ENCODE results near the gene SMG9.
"Not testable (repeated sequence)": the region's sequence is repeated elsewhere in the genome, so short reads cannot be mapped to it uniquely, and the experiment has no call there.

The SMG9 gene

DNA sequence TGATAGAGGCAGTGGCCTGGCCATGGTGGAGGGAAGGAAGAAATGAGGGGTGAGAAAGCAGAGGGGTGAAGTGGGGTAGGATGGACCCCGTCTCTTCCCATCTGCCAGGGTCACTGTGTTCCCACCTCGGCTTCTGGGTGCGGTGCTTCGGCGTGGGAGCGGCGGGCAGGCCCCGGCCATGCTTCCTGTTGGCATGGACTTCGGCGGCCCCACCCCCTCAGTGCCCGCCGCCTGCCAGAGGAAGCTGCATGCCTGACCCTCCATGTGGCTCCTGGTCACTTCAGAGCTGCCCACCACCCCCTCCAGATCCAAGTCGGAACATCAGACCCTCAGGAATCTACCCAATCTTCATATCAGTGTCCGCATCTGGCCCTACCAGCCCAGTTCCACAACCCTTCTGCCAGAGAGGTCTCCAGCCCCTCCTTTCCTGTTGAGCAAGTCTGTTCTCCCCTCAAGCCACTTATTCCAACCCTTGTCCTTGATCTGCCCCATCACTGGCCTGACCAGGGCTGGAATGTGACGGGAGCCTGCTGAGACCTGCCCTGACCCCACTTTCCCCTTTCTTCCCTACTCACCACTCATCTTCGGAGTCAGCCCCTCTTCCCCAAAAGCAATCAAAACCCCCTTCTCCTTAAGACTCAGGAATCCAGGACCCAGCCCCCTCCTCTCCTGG, 24.5 kb upstream of the SMG9 start:
- DNase-seq: no peak

DNA sequence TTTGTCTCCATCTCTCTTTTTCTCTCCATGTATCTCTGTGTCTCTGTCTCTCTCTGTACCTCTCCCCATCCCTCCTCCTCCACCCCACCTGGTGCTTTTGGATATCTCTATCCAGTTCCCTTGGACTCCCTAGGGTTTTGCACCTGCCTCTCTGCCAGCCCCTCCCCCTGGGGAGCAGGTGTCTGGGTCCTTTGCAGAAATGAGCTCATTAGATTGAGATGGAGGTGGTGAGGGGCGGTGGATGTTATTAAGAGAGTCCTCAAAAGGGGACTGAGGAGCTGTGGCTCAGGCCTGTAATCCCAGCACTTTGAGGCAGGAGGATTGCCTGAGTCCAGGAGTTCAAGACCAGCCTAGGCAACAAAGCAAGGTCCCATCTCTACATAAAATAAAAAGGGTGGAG, 23.9 kb upstream of the SMG9 start:
- DNase-seq: no peak

DNA sequence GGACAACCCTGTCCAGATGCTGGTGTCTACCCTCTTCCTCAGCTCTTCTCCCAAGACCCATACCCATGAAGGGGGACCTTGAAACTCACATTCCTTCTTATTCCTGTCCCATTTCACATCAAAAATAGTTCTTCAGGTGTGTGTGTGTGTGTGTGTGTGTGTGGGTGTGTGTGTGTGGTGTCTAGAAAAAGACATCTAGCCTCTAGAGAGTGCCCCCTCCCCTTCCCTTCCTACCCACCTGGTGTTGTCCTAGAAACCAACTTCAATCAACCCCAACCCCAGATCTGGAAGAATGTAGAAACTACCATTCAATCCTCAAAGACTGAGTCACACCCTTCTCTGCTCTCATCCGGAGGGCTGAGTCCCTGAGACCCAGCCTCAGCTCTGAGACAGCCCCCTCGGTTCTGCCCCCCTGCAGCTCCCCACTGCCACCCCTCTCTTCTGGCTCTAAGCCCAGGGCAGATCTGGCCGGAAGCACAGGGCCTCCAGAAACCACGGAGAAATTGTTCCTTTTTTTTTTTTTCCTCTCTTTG, 22.5 kb upstream of the SMG9 start:
- DNase-seq: no peak

DNA sequence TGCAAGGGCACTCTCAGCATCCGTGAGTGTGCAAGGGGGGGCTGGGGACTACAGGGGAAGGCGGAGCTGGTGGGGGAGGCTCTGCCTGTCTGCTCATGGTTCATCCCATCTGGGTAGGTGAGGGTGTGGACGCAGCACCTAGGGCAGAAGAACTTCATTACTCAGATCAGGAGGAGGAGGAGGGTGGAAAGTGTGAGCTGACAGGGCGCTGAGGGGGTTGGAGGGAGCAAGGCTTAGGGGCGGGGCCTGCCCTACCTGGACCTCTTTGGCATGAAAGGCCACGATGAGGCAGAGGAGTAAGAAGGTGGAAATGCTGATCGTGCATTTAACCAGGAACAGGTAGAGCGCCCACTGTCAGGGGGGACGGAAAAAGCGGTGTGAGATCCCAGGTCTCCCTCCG, 21.5 kb upstream of the SMG9 start:
- DNase-seq: no peak

DNA sequence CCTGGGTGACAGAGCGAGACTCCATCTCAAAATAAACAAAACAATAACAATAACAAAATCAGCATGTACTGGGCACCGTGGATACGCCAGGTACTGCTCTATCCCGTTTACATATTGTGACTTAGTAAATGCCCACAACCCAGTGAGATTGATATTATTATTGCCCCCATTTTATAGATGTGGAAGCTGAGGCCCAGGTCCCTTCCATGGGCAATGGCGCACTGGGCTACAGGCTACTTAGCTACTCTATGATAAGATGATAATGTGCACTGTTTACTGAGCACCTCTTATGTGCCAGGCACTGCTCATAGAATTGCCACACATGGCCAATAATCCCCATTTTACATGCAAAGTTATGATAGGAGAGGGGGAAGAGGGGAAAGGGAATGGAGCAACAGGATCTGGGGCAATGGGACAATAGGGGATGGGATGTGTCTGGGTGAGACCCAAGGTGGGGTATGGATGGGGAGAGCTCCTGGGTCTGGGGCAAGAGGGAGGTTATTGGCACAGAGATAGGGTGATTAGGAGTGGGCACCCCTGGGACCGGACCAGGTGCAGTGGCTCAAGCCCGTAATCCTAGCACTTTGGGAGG, 20.6 kb upstream of the SMG9 start:
- DNase-seq: no peak

DNA sequence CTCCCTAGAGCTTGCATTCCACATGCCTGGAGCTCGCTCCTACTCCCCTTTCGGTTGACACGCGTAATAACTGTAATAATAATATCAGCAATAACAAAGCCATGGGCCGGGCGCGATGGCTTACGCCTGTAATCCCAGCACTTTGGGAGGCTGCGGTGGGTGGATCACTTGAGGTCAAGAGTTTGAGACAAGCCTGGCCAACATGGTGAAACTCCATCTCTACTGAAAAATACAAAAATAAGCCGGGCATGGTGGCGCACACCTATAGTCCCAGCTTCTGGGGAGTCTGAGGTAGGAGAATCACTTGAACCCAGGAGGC, 20.1 kb upstream of the SMG9 start:
- not testable (repeated sequence) for DNase-seq

DNA sequence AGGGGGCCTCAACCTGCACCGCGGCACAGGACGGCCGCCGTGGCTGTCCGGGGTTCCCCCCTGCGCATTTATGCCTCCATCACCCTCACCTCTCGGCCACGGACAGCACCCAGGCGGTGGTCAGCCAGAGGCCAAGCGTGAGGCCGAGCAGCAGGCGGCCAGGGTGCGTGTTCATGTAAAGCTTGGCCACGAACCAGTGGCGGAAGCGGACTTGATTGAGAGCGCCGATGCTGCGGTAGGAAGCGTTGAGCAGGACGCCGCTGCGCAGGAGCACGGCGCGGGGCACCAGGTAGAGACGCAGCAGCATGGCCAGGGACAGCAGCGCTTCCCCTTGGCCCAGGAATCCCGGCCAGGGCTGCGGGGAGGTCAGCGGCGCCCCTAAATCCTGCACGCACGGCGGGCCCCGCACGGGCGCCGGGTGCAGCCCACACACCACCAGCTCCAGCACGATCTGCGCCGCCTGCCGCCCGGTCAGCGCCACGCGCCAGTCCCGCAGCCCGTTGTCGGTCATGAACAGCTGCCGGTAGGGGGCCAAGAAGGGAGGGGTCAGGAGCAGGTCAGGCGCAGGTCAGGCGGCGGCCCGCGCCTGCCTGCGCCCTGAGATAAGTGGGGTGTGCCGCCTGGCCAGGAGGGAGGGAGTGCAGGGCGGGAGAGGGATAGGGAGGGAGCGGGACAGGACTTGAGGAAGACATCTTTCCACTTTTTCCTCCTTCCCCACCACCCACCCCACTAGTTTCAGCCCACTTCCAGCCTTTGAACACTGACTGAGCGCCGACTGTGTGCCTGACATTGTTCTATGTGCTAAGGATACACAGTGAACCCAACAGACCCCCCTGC, 19.6 kb upstream of the SMG9 start:
- DNase-seq: no peak

DNA sequence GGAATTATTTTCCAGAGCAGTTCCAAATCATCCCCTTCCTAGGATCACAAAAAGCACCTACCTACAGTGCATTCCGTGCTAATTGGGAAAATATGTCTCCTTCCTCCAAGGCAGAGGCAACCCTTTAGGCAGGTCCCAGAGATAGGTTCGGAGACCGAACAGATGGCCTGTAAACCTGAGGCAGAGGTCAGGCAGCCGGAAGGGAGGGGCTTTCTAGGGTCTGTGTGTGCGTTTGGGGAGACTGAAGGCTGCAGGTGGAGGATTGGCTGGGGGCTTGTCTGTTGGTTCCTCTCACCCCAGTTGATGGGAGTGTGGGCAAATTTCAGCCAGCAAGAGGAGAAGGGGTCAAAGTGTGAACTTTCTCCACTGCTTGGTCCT, 19.0 kb upstream of the SMG9 start:
- DNase-seq: no peak

DNA sequence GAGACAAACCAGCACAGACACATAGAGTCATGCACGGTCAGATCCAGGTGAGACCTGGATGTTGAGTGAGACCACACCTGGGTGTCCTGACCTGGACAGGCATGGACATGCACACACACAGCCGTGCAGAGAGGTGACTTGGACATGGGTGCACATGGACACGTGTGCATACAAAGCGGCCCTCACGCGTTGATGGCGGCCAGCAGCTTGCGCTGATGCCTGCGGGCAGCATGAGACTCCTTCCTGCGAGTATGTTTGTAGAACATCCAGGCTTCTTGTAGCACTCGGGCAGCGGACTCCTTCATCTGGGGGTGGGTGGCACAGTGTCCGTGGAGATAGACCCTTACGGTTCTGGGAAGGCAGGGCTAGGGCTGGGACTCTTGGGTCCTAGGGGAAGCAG, 14.5 kb upstream of the SMG9 start:
- DNase-seq: no peak

DNA sequence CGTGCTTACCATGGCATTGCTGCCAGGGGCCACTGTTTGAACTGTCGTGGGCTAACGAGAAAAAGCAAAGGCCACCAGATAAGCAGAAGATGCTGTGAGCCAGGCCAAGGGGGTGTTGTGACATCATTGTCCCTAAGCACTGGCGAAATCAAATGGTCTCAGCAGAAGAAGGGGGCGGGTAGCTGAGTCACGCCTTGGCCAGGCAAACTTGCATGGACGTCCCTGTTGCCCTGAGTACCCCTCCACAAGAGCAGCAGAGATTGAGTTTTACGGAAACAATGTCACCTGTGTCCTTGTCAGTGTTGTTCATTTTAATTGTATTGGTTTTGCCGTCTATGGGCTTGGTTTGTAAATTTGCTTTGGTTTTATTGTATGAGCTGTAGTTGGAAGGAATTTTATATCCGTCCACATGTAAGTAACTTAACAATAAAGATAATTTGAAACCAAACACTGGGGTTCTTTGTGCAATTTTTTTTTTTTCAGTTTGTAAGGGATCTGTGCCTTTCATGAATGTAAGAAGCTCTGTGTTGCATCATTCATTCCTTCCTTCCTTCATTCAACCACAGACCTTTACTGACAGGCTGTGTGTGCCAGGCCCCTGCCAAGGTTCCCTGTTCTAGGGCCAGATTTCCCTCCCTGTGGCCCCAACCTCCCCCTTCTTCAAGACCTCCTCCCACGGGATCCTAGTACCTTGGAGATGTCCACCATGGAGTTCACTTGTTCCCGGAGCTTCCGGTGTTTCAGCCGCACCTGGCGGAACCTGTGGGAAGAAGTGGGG, 13.7 kb upstream of the SMG9 start:
- no peak for DNase-seq

DNA sequence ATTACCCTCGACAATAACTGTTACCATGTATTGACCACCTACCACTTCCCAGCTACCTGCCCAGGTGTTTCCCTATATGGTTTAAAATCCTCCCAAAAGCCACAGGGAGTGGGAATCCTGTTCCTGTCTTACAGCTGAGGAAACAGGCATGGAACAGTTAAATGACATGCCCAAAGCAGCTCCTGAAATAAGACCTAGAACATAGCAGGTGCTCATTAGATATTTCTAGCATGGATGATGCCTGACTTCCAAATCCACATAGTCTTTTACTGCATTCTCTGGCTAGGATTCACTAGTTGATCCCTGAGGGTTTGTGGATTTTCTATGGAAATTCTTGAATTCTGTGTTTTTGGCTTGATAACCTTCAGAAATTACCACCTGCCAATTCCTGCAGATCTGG, 13.1 kb upstream of the SMG9 start:
- no peak for DNase-seq

DNA sequence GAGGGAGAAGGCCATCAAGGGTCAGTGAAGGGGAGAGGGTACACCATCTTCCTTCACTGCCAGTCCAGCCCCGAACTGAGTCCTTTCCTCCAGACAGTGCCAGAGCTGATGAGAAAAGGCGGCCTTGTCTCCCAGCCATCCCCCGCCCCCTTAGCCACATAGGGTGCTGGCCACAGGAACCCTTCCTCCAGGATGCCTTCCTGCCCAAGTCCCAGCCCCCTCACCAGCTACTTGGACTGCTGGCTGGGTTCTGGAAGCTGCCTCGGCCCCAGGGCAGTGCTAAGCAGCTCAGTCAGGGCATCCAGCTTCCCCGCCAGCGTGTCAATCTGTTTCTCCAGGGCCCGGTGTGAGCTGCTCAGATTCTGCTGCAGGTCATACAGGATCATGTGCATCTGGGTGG, 12.6 kb upstream of the SMG9 start:
- no peak for DNase-seq

DNA sequence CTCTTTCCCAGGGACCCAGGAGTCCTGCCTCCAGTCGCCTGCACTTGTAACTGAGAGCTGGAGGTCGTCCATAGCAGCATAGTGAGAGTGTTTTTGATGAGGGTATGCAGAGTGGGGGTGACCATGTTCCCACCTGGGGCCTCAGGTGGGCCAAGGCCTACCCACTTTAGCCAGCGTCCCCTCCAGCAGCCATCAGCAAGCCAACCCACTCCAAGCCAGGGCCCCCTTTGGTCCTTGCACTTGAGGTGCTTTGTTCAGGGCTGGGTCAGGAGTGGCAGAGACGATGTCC, 11.9 kb upstream of the SMG9 start:
- no peak for DNase-seq

DNA sequence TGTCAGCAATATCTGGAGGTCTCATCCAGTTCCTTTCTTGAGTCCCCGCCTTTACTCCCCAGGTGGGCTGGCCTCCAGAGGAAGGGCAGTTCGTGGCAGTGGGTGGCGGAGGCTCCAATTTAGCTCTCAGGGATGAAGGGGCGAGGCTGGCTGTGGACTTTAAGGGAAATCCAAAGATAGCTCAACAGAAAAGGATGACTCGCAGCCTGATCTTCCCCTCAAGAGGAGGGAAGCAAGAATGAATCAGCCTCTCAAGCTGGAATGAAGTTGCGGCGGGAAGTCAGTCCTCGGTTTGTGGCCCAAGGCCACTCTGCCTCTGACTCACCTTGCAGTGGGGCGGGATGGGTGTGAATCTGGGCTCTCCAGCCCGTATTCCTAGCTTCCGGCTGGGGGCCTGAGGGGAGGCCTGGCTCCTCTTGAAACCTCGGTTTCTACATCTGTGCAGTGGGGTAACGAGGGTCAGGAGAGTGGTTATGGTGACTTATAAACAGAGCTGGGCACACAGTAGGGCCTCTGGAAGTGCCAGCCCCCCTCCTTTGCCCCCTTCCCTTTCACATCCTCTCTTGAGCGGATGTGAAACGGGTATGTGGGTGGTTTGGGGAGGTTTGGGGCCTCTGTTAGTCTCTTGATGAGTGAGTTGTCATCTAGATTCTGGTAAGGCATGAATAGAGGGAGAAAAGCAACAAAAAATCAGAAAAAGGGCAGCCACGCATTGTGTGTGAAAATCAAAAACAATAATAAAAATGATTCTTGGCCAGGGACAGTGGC, 10.5 kb upstream of the SMG9 start:
- DNase-seq: no peak

DNA sequence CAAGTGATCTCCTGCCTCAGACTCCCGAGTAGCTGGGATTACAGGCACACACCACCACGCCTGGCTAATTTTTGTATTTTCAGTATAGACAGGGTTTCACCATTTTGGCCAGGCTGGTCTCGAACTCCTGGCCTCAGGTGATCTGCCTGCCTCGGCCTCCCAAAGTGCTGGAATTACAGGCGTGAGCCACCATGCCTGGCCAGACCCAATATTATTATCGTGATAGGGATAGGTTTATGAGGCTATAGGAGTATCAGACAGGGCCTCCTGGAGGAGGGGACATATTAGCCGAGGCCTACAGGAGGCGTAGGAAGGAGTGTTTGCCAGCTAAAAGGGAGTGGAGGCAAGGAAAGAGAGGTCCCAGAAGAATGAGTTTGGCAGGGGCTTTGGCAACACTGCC, 9.9 kb upstream of the SMG9 start:
- DNase-seq: not testable (repeated sequence)

DNA sequence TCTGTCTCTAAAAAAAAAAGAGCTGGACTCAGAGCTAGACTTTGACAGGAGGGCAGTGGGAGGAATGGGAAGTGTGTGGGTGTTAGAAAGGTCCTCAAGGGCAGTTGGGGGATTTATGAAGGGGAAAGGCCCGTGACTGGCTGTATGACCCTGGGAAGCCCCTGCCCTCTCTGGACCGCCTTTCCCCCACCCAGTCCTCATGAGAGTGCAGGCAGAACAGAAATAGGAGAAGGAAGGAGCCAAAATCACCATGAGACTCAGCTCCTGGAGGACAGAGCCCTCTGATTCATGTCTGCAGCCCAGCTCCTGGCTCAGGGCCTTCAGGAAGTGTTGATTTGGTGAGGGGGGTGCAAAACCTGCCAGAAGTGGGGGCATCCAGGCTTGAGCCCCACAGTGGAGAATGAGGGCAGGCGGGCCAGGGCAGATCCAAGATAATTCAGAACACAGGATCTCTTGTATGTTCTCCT, 8.7 kb upstream of the SMG9 start:
- no peak for DNase-seq

DNA sequence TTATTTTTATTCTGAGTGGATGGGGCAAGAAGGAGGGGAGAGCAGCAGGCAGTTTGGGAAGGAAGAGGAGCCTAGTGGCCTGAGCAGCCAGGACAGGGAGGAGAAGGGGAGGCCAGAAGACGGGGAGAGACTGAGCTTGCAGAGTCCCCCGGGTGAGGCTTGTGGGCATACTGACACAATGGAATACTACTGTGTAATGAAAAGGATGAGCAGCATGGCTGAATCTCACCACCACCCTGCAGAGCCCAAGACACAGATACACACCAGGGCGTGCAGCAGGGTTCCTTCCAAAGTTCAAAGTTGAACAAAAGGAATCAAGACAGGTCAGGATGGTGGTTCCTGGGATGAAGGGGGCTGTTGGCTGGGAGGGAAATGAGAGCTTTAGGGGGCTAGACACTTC, 8.1 kb upstream of the SMG9 start:
- no peak for DNase-seq

DNA sequence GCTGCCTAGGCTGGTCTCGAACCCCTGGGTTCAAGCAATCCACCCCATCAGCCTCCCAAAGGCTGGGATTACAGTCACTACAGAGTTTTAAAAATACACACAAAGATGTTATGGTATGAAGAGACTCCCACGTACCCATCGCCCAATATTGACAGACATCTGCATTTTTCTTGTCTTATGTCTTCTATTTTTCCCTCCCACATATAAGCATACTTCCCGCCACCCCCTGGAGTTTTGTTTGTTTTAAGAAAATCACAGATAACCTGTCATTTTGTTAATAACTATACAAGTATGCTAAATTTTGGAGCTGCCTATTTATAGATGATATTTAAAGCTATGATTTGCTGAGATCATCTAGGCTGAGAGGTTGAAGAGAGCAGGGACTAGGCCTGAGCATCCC, 6.2 kb upstream of the SMG9 start:
- DNase-seq: no peak

DNA sequence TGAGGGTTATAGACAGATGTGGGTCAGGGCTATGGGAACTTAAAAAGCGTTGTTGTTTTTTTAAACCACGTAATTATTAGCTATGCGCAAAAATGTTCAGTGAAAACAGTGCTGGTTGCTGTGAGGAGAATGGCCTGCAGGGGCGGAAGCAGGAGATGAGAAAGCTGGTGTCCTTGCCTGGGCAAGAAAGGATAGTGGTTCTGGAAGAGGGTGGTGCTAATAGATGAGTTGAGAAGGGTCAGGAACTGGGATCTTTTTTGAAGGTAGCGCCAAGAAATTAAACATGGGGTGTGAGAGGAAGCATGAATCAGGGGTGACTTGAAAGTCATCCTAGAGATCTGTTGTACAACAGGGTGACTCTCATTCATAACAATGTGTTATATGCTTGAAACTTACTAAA, 4.8 kb upstream of the SMG9 start:
- no peak for DNase-seq

DNA sequence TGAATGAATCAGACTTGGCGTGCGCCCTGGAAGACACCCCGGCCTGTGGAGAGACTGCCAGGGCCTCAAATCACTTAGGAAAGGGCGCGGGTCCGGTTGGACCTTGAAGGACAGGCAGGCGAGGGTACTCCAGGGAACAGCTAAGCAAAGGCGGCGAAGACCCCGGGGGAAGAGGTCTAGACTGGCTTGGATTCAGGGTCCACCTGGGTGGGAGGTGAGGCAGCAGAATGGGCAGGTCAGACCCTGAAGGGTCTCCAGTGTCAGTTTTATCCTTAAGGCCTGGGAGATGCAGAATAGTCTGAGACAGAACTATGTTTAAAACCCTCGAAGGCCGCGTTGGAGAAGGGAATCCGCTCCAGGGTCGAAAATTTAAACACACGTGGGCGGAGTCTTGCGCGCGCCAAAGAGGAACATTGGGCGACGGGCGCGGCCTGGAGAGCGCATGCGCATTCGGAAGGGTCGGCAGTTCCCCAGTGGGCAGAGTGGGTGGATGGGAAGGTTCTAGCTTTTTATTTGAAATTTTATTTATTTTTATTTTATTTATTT, 567 bp upstream of the SMG9 start:
- no peak for DNase-seq

DNA sequence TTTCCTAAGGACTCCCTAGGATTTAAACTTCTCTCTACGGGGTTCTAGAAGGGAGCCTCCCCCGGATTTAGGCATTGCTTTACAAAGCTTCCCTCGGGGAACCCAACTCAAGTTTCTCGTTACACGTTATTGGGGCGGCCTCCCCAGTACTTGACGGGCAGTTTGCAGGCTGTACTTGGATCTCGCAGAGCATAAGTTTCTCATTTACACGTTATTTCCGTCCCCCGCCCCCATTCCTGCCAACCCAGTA, 584 bp downstream of the SMG9 start:
- no peak for DNase-seq

DNA sequence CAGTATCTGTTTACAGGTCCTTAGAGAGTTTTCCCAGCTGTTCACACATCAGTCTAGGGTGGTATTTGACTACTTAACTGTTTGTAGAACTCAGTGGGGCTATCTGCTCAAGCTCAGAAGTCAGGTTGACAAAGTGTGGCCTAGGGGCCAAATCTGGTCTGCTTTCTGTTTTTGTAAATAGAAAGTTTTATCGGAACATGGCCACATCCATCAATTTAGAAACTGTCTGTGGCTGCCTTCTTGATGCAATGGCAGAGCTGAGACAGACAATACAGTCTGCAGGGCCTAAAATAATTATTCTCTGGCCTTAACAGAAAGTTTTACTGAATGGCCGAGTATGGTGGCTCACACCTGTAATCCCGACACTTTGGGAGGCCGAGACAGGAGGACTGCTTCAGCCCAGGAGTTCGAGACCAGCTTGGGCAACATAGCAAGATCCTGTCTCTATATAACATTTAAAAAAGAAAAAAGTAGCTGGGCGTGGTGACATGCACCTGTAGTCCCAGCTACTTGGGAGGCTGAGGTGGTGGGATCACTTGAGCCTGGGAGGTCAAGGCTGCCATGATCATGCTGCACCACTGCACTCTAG, 2.4 kb downstream of the SMG9 start:
- DNase-seq: no peak
